Measurements from ENCODE around the gene SPATA32. TPM values are rescaled to one million over a fixed set of nuclear protein-coding genes. Genes with fewer than 3 reads are reported as not detected.

Gene SPATA32
- total RNA-seq, 1 experiment from 2014 or later: 0.15 TPM

- H3K4me2 ChIP-seq (ENCODE audit: low read length): peak overlapping the region; percentile 99
- H3K27ac ChIP-seq (ENCODE audit: low read depth, low read length): peak overlapping the region; percentile 85
- CTCF ChIA-PET: interaction anchor here (0.8 to 3.2 kb wide), 10 partner anchors 8 to 178 kb away, joined by 3 to 12 read pairs (median 4); partner anchors contain the start of gene ACBD4
- intact Hi-C loops (cut with micrococcal nuclease): loop anchor here (1.0 kb wide), 1 partner anchor 16 kb away; no protein-coding TSS in a partner anchor
- RAD21 ChIA-PET (ENCODE audit: low non-redundant PET in 1 of 2, low total read pairs in 2 of 2, uncharacterized antibody in 2 of 2, unreplicated experiment in 2 of 2): interaction anchor here in 1 of 2 experiments (1.2 kb wide), 1 partner anchor 28 kb away, joined by 4 read pairs; no protein-coding TSS in a partner anchor
- ATAC-seq (peak; percentile 31), DNase-seq (ENCODE audit: low read depth, low spot score) (no peak)
- peaks cover 9% of the 10 kb centered on the region; the same call in 1 of the 2 replicates for H3K79me2 ChIP-seq (ENCODE audit: insufficient read depth, low read length)
- peak overlapping the region; percentile 92 for H3K9ac ChIP-seq (ENCODE audit: low read length)
- no peaks in the 10 kb centered on the region for H3K9me2 ChIP-seq (ENCODE audit: insufficient read depth)
- peak overlapping the region; percentile 77 for H2AFZ ChIP-seq (ENCODE audit: low read depth, low read length, poor library complexity, severe bottlenecking)
- H4K20me1 ChIP-seq (ENCODE audit: insufficient read depth): no peaks in the 10 kb centered on the region
- H3K4me1 ChIP-seq (ENCODE audit: control insufficient read depth in 1 of 2, insufficient read depth in 2 of 2, low read length in 2 of 2): peaks cover 11 to 19% of the 10 kb centered on the region in 2 experiments; a peak in 3 of 4 replicates
- TSS peak; percentile 69 for BruUV-seq (replicated peaks)
- H3K9me3 ChIP-seq (ENCODE audit: control insufficient read depth in 1 of 2, insufficient read depth in 1 of 2, low read depth in 1 of 2, low read length in 2 of 2): no peaks in the 10 kb centered on the region
- peaks cover 0 to 4% of the 10 kb centered on the region in 2 experiments; a peak in 2 of 4 replicates for H3K36me3 ChIP-seq (ENCODE audit: control insufficient read depth in 1 of 2, insufficient read depth in 2 of 2, low read length in 2 of 2)
- TF ChIP-seq ATF3 (IDR thresholded peaks at IDR 0.05) (no peak), YY1 (IDR thresholded peaks at IDR 0.05; ENCODE audit: extremely low read depth, insufficient replicate concordance, low read depth, low read length) (peak; percentile 2), CTCF (IDR thresholded peaks at IDR 0.05 in 2 of 3, conservative IDR thresholded peaks at IDR 0.05 in 1 of 3; ENCODE audit: borderline replicate concordance in 1 of 3, insufficient read depth in 1 of 3, low read depth in 2 of 3, low read length in 2 of 3) (peak in 2 of 3 experiments; percentile 54 to 56; a peak in 4 of 6 replicates)
- POLR2A ChIA-PET: no interaction called here
- H3K4me3 ChIP-seq (replicated peaks in 1 of 2; ENCODE audit: low read depth in 1 of 2, low read length in 2 of 2): peak overlapping the region; percentile 82 to 95
- H3K27me3 ChIP-seq (ENCODE audit: insufficient read depth, low read length): no peaks in the 10 kb centered on the region
These were observed 14.9 kb downstream of the SPATA32 start for GRCh38 chr17:45246861-45247428.

GRCh38 chr17:45246338-45246737 lies 15.6 kb downstream of the SPATA32 start:
- CTCF ChIA-PET: interaction anchor here (0.8 to 3.2 kb wide), 6 partner anchors 10 to 179 kb away, joined by 3 to 12 read pairs (median 5); partner anchors contain the start of gene ACBD4
- peak overlapping the region; percentile 82 to 95 for H3K4me3 ChIP-seq (replicated peaks in 1 of 2; ENCODE audit: low read depth in 1 of 2, low read length in 2 of 2)
- peak overlapping the region; percentile 99 for H3K4me2 ChIP-seq (ENCODE audit: low read length)
- no peaks in the 10 kb centered on the region for H3K27me3 ChIP-seq (ENCODE audit: insufficient read depth, low read length)
- H3K79me2 ChIP-seq (ENCODE audit: insufficient read depth, low read length): peaks cover 9% of the 10 kb centered on the region; the same call in 1 of the 2 replicates
- H3K36me3 ChIP-seq (ENCODE audit: control insufficient read depth in 1 of 2, insufficient read depth in 2 of 2, low read length in 2 of 2): peaks cover 0 to 4% of the 10 kb centered on the region in 2 experiments; a peak in 2 of 4 replicates
- POLR2A ChIA-PET: no interaction called here
- H3K9me3 ChIP-seq (ENCODE audit: control insufficient read depth in 1 of 2, insufficient read depth in 1 of 2, low read depth in 1 of 2, low read length in 2 of 2): no peaks in the 10 kb centered on the region
- peak overlapping the region; percentile 85; the same call in 1 of the 2 replicates for H3K27ac ChIP-seq (ENCODE audit: low read depth, low read length)
- no peaks in the 10 kb centered on the region for H4K20me1 ChIP-seq (ENCODE audit: insufficient read depth)
- no peak overlapping the region for H2AFZ ChIP-seq (ENCODE audit: low read depth, low read length, poor library complexity, severe bottlenecking)
- no peaks in the 10 kb centered on the region for H3K9me2 ChIP-seq (ENCODE audit: insufficient read depth)
- RAD21 ChIA-PET (ENCODE audit: low non-redundant PET in 1 of 2, low total read pairs in 2 of 2, uncharacterized antibody in 2 of 2, unreplicated experiment in 2 of 2): interaction anchor here in 1 of 2 experiments (1.2 kb wide), 1 partner anchor 27 kb away, joined by 4 read pairs; no protein-coding TSS in a partner anchor
- ATAC-seq: no peak
- no peak for DNase-seq (ENCODE audit: low read depth, low spot score)
- peak overlapping the region; percentile 92; the same call in 1 of the 2 replicates for H3K9ac ChIP-seq (ENCODE audit: low read length)
- intact Hi-C loops (cut with micrococcal nuclease): no loop called here
- no TSS peak for BruUV-seq (replicated peaks)
- H3K4me1 ChIP-seq (ENCODE audit: control insufficient read depth in 1 of 2, insufficient read depth in 2 of 2, low read length in 2 of 2): peaks cover 11 to 19% of the 10 kb centered on the region in 2 experiments; a peak in 3 of 4 replicates
- TF ChIP-seq MAX (IDR thresholded peaks at IDR 0.05): no peak
- TF ChIP-seq CTCF (IDR thresholded peaks at IDR 0.05 in 2 of 3, conservative IDR thresholded peaks at IDR 0.05 in 1 of 3; ENCODE audit: borderline replicate concordance in 1 of 3, insufficient read depth in 1 of 3, low read depth in 2 of 3, low read length in 2 of 3): no peak
- no peak for TF ChIP-seq POLR2A (IDR thresholded peaks at IDR 0.05; ENCODE audit: borderline replicate concordance, extremely low read depth, insufficient read depth, insufficient read length)
- no peak for TF ChIP-seq ATF3 (IDR thresholded peaks at IDR 0.05)
- no peak for TF ChIP-seq ZFX (IDR thresholded peaks at IDR 0.05)
- no peak for TF ChIP-seq YY1 (IDR thresholded peaks at IDR 0.05; ENCODE audit: extremely low read depth, insufficient replicate concordance, low read depth, low read length)
- no peak for TF ChIP-seq JUND (IDR thresholded peaks at IDR 0.05)
- TF ChIP-seq ZBTB33 (IDR thresholded peaks at IDR 0.05; ENCODE audit: extremely low read depth, insufficient replicate concordance, low read length): no peak

All from HCT116 (cell line).